DMS153 (cell line): ENCODE results near the gene FAM111A.
A peak's percentile ranks its signal among the peaks of the same experiment; 100 is the strongest.
"Not testable (repeated sequence)": the region's sequence is repeated elsewhere in the genome, so short reads cannot be mapped to it uniquely, and the experiment has no call there.

Experiments
- DNase-seq: peaks from one replicate; lab custom pipeline; 2025; lab: John Stamatoyannopoulos, UW

The FAM111A gene, protein sequence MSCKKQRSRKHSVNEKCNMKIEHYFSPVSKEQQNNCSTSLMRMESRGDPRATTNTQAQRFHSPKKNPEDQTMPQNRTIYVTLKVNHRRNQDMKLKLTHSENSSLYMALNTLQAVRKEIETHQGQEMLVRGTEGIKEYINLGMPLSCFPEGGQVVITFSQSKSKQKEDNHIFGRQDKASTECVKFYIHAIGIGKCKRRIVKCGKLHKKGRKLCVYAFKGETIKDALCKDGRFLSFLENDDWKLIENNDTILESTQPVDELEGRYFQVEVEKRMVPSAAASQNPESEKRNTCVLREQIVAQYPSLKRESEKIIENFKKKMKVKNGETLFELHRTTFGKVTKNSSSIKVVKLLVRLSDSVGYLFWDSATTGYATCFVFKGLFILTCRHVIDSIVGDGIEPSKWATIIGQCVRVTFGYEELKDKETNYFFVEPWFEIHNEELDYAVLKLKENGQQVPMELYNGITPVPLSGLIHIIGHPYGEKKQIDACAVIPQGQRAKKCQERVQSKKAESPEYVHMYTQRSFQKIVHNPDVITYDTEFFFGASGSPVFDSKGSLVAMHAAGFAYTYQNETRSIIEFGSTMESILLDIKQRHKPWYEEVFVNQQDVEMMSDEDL

DNA sequence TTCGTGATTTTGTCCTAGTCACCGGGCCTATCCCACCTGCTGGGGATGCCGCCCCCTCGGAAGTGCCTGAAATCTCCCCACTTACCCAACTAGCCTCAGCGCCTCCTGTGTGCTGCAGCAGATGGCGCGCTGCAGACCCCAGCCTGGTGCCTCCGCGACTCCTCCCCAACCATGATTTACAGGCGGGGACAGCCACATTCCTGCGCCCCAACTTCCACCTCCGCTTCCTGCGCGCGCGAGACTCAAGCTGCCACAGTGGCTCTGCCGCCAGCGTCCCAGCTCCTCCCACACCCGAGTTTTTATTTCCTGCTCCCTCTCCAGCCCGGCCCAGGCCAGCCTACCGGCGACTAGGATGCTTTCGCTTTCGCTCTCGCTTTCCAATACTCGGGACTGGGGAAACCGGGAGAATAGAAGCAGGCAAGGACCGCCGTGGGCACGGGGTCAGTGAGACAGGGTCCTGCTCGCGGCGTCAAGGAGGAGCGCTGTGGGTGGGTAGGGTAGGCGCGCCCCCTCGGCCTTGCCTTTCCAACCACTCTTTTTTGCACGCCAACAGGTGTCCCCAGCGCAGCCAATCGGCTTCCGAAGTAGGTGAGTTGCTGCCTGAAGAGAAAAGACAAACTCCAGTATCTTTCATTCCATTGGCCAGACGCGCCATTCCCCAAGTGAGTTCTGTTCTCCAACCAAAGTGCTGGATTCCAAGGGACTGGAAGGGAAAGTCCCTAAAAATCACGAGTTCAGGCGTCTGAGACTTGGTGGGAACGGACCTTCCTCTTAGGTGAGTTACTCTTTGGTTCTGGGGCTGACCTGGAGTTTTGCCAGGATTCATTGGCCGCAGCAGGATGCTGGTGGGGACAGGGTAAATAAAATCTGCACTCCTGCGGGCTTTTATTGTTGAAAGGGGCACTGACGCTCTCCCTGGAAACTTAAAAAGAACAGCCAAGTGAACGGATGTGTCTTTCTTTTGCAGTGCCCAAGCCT, at the start of gene FAM111A:
Gene FAM111A (plus strand): TSS at position 327 of the 978 bp plus-strand sequence. CDS start 6,017 bp downstream, outside the sequence.
- peak; percentile 79 for DNase-seq

DNA sequence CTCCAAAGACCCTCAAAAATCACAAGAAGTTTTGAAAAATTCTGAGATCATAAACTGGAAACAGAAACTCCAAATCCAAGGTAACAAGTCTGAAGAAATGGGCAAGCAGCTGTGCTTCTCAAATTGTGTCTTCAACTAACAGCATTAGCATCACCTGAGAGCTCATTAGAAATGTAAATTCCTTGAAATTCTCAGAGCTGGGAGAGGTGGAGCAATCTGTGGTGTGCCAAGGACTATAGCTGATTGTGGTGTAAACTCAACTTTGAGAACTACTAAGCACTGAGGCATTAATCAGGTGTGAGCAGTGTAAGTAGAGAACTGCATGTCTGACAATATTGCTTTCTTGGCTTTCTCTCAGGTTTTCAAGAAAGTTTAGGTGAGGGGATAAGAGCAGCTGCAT, 49.1 kb upstream of the FAM111A start:
- not testable (repeated sequence) for DNase-seq

DNA sequence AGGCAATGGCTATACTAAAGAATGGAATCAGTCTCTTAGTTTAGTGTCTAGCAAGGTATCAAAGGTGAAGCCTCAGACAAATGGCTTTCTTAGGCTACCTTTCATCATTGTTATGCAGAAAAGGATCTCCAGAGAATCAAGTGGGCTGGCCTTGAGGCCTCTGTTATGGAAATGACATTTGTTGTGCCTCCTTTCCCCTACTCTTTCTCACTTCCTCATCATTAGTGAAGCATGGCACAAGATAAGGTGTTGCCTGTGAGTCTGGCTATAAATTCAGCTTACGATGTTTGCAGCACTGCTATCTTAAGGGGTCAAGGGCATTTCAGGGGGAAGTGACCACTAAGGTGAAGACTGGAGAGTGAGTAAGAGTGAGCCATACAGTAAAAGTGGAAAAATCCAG, 47.4 kb upstream of the FAM111A start:
- DNase-seq = not testable (repeated sequence)

DNA sequence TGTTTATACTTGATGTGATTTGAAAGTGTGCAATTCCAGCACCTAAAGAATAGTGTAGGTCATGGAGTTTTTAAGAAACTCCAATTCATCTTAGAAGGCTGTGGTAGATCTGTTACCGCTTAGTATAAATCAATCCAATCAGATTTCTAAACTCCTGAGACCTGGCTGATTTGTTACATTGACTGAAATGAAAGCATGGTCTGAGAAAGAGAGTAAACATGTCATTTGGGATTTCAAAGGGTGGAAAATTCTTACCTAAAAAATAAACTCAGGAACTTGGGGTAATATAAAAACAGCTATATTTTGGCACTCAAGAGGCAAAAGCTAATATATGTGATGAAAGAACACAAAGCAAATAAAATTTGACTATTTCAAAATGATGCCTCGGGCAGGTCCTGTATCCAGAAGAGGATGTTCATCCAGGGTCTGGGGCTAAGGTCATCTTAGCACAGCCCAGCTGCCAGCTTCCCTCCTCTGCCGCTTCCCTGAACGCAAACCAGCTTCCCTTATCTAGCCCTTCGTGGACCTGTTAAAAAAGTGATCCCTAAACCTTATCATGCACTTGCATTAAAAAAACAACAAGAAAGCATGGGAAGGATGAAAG, 46.6 kb upstream of the FAM111A start:
- not testable (repeated sequence) for DNase-seq

DNA sequence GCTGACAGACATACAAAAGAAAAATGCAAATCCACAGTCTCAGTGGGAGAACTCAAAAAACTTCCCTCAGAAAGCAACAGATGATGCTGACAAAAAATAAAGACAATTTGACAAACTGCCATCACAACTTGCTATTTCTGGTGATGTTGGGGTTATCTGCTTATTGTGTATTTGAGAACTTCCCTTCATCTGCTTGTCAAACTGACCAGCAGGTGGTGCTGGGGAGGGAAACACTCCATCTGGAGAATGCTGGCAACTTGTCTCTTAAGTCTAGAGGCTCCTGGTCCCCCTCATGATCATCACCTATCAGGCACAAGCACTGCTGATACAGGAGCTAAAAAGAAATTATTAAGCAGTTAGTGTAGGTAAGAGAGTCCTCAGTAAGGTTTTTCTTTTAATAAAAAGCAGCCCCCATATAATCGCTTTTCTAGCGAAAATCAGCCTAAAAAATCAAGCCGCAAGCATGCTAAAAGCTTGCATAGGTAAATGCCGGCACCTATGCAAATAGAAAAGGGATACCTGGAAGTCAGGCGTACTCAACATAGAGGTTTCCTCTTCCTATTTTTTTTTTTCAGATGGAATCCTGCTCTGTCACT, 45.4 kb upstream of the FAM111A start:
- DNase-seq = no peak

DNA sequence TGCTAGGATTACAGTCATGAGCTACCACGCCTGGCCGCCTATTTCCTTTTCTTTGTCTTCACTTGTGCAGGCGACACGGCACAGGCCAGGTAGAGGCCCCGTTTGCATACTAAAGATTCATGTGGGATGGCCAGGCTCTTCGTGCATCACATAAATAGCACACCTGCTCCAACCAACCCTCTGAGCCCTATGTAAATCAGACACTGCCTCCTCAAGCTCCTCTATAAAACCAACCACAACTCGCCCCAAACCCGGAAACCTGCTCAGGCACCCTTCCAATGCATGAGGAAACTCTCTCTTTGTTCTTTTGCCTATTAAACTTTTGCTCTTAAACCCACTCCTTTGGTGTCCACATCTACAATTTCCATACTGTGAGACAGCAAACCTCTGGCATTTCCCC, 44.7 kb upstream of the FAM111A start:
- peak; percentile 29 for DNase-seq

DNA sequence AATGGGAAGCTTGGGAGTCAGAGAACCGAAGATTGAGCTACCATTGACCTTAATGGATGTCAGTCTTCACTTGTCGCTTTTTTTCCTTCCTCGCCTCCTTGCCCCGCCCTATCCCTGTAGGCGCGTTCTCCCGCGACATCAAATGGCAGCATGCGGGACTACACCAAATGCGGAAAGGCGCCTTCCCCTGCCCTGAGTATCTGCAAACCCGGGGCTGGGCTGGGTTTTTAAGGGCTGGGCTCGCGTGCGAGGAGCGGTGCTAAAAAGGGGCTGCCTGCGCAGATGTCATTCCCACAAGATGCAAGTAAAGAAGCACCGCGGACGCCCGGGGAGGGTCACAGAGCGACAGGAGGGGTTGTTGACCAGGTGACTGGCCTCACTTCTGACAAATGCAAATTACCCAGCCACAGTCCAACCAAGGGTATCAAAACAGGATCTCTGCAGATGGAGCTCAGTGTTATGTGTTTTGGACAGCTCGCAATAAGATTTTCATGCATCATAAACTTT, 40.3 kb upstream of the FAM111A start:
- DNase-seq = no peak

DNA sequence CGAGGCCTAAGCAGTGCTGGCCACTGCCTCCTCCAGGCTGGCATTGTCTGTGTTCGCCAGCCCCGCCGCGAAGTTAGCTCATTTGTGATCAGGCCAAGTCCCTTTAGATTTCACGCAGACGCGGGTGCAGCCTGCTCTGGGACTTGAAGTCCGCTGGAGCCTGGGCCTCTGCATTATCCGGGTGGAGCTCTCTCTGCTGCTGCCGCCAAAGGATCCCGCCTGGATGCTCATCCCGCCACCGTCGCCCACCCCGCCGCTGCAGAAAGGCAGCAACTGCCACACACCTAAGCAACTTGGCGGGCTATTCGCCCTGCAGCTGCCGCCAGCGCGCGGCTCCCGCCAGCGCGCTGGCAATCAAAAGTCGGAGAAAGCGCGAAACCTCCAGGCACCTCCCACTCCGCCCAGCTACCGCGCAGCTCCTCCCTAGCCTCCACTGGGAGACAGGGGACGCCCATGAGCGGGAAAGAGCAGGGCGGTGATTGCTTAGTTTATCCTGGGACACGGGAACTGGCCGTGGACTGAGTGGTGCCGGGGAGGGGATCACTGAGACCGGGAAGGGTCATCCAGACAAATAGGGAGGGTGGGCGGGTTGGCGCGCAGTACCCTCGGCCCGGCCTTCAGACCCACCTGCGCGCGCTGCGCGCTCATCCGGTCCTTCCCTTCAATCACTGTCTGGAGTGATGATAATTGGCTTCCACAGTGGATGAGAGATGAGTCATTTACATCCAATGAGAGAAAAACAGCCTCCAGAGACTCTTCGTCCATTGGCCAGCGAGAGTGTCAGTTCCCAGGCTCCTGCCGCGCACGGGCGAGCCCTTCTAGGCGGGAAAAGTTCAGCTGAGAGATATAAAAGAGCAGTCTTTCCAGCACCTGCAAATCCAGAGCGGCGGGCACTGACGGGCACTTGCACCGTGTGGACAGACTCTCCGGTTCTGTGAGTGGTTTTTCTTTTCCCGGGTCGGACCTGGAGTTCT, 36.0 kb upstream of the FAM111A start, which contains the start of gene FAM111B:
Gene FAM111B (plus strand): TSS at position 875 of the 974 bp plus-strand sequence. CDS start 2,389 bp downstream, outside the sequence.
- peak; percentile 97 for DNase-seq

DNA sequence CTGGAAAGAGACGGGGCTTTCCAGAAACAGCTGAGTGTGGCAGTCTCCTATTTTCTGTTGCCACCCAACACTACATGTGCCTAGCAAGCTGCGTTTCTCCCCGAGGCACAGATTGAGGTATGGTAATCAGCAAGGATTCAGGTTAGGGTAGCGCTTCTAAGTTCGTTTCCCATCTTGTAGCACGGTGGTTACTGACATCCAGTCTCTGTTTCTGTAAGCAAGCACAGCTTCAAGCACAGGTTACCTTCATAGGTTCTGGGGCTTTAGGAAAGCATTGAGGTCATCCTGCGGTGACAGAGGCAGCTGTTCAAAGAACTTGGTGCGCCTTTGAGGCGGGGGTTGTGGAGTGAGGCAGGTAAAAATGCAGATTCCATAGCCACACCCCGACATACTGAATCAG, 34.9 kb upstream of the FAM111A start:
- not testable (repeated sequence) for DNase-seq

DNA sequence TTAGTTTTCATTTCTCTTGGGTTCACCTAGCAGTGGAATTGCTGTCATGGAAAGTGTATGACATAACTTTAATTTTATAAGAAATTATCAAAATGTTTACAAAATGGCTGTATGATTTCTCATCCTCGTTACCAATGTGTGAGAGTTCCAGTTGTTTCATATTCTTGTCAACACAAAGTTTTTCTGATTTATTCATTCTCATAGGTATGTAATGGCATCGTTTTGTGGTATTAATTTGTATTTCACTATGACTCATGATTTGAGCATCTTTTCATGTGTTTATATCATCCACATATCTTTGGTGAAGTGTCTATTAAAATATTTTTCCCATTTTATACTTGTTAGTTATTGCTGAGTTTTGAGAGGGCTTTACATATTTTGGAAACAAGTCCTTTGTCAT, 30.2 kb upstream of the FAM111A start:
- DNase-seq = no peak

DNA sequence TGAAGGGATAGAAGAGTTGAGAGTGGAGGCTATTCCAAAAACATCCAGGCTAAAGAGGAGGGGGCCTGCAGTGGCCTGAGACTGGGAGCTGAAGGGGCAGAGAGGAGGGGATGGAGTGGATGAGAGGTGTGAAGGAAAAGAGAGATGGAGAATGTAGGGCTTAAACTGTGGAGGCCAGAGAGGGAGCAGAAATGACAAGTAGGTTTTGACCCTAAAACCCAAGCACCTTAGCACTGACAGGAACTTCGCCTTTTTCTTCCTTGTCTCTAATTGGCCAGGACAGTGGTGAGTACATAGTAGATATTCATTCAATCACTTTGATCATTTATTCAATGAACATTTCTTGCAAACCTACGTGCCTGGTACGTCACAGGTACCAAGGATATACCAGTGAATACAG, 28.3 kb upstream of the FAM111A start:
- DNase-seq = no peak

DNA sequence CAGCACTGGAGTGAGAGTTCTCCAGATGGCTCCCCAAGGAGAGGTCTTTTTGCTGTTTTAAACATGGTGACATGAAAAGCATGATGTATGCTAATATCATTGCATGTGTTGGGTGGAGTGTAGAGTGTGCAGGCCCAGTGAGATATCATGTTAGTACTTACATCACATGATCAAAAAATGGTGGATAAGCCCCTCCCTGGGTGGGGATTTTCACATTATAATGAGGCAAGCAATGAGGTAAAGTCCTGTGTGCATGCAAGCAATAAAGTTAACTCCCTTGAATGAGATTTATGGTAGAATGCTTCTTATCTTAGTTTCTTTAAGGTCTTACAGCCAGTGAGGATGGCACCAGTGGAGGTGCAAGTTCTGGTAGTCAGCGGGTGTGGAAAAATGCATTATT, 27.1 kb upstream of the FAM111A start:
- DNase-seq = no peak

DNA sequence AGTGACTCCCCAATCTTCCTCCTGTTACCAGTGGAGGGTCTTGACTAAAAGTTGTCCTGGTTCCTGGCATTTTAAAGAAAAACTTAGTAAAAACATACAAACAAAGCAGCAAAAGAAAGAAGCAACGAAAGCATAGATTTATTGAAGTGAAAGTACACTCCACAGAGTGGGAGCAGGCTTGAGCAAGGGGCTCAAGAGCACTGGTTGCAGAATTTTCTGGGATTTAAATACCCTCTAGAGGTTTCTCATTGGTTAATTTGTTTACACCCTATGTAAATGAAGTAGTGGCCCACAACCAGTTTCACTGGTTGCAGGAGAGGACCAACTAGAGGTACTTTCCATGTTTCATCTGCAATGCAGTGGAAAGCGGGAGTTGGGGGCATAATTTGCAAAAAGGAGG, 24.9 kb upstream of the FAM111A start:
- no peak for DNase-seq

DNA sequence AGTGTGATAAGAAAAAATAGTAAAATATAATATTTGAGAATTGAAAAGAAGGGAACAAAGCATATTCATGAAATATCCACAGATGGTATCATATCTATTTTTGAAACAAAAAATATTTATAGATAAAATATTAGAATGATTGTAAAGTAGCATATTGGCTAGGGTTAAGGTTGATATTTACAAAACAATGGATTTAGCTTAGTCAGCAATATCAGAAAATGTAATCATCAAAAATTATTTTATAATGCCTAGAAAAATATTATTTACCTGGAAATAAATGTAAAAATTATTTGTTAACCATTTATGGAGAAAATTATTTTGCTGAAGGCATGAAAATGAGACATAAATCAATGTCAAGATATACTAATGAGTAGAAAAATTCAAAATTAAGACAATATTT, 22.8 kb upstream of the FAM111A start:
- DNase-seq = no peak

DNA sequence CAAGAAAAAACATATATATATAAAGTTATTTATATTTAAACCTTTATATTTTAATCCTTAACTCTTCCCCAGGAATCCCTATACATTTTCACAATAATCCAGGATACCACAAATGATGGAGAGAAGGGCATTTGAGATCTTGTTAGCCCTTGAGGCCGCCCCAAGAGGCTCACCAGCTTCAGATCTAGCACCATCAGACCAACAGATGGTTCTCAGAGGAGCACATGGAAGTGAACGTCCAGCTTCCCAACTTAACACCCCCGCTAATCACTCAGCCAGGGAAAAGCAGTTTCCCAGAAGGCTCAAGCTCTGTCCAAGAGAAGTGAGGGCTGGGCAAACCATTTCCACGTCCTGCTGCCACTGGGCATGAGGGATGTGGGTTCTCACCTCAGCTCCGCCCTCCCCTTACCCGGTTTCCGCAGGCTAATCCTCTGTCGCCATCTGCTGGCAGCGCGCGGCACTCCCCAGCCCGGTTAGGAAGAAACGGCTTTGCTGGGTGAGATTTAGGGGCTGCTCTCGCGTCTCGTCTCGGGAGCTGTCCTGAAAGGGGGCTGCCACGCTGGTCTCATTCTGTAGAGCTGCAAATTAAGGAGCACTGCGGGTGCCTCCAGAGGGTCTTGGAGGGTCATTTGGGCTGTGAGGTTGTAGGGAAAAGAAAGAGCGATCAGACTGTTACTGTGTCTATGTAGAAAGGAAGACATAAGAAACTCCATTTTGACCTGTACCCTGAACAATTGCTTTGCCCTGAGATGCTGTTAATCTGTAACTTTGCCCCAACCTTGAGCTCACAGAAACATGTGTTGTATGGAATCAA, 6.8 kb upstream of the FAM111A start:
- DNase-seq = no peak

DNA sequence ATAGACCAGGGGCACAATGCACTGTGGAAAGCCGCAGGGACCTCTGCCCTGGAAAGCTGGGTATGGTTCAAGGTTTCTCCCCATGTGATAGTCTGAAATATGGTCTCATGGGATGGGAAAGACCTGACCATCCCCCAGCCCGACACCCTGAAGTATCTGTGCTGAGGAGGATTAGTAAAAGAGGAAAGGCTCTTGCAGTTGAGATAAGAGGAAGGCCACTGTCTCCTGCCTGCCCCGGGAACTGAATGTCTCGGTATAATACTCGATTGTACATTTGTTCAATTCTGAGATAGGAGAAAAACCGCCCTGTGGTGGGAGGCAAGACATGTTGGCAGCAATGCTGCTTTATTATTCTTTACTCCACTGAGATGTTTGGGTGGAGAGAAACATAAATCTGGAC, 6.1 kb upstream of the FAM111A start:
- DNase-seq = not testable (repeated sequence)

DNA sequence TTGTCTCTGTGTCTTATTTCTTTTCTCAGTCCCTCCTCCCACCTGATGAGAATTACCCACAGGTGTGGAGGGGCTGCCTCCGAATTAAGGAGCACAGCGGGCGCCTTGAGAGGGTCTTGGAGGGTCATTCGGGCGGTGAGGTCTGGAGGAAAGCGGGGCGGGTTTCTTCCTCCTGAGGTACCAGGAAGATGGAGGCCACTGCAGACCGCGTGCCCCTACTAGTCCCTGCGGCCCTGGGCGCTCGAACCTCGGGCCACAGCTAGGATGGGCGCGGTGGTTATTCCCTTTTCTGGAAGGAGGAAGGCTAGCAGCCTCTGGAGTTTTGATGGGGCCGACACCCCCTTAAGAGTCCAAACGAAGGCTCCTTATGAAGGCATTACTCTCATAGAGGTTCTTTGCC, 5.5 kb upstream of the FAM111A start:
- no peak for DNase-seq

DNA sequence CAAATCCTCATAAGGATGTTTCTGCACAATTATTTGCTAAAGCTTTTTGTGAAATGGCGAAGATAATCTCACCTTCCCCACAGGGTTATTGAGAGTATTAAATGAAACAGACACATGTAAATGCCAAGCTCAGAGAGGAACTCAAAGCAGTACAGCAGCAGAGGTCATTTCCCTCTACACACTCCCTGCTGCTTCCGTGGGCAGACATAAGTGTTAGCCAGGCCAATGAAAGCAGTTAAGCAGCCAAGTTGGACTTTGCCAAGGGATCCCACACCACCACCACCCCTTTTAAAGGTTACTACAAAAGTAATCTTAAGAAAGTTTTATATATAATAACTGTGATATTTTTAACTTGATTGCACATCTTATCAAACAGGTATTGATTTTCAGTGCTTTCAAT, 4.0 kb upstream of the FAM111A start:
- no peak for DNase-seq

DNA sequence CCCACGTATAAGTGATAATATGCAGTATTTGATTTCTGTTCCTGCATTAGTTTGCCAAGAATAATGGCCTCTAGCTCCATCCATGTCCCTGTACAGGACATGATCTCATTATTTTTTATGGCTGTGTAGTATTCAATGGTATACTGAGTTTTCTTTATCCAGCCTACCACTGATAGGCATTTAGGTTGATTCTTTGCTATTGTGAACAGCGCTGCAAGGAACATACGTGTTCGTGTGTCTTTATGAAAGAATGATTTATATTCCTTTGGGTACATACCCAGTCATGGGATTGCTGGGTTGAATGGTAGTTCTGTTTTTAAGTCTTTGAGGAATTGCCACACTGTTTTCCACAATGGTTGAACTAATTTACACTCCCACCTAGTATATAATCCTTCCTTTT, 1.5 kb upstream of the FAM111A start:
- no peak for DNase-seq
